Measurements from ENCODE around the gene GRIP2. TPM values are rescaled to one million over a fixed set of nuclear protein-coding genes. Genes with fewer than 3 reads are reported as not detected.

The GRIP2 gene
- polyA plus RNA-seq, 3 donors = not detected

DNA sequence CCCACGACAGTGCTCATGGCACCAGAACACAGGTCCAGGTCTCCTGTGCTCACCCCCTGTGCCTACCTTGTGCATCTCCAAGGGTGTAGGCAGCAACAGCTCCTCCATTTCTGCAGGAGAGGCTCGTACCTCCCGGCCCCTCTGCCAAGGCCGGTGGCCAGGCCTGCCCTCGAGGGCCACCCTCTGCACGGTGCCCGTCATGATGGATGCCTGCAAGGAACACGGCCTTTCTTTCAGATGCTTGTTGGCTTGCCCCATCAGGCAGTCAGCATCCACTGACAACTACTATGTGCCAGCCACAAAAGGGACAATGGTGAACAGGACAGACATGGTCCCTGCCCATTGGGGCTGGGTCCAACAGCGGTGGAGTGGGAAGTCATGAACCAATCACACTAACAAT lies 43.8 kb downstream of the GRIP2 start:
- Histone ChIP-seq H3K4me1 (ENCODE audit: control insufficient read depth in 1 of 2, insufficient read depth in 2 of 2, low read length in 2 of 2) (no peaks in the 10 kb centered on the region), H3K27me3 (ENCODE audit: control insufficient read depth in 2 of 2, insufficient read depth in 2 of 2, low read length in 2 of 2) (no peaks in the 10 kb centered on the region), H2AFZ (ENCODE audit: insufficient read depth, low read depth, low read length, poor library complexity, severe bottlenecking) (no peak overlapping the region), H3K27ac (ENCODE audit: low read depth in 1 of 2, low read length in 2 of 2) (no peak overlapping the region), H3K4me2 (replicated peaks; ENCODE audit: extremely low read depth, low read length, poor library complexity, severe bottlenecking) (no peak overlapping the region), H3K4me3 (replicated peaks in 1 of 3; ENCODE audit: low read depth in 2 of 3, low read length in 3 of 3) (no peak overlapping the region), H3K9ac (ENCODE audit: insufficient read depth, low read length, poor library complexity, severe bottlenecking) (no peak overlapping the region), H4K20me1 (ENCODE audit: insufficient read depth, low read length) (peaks cover 7% of the 10 kb centered on the region), H3K36me3 (replicated peaks in 1 of 2; ENCODE audit: control insufficient read depth in 1 of 2, insufficient read depth in 2 of 2, low read length in 2 of 2) (peaks cover 0 to under 1% of the 10 kb centered on the region in 2 donors), H3K9me3 (replicated peaks in 1 of 2; ENCODE audit: control insufficient read depth in 1 of 2, insufficient read depth in 1 of 2, low read length in 2 of 2) (no peaks in the 10 kb centered on the region), H3K79me2 (ENCODE audit: insufficient read depth, low read length) (no peaks in the 10 kb centered on the region)
- 96% methylated on average over 9 of the region's 9 CpGs for WGBS (ENCODE audit: insufficient coverage)
- TF ChIP-seq, protein P1, sequence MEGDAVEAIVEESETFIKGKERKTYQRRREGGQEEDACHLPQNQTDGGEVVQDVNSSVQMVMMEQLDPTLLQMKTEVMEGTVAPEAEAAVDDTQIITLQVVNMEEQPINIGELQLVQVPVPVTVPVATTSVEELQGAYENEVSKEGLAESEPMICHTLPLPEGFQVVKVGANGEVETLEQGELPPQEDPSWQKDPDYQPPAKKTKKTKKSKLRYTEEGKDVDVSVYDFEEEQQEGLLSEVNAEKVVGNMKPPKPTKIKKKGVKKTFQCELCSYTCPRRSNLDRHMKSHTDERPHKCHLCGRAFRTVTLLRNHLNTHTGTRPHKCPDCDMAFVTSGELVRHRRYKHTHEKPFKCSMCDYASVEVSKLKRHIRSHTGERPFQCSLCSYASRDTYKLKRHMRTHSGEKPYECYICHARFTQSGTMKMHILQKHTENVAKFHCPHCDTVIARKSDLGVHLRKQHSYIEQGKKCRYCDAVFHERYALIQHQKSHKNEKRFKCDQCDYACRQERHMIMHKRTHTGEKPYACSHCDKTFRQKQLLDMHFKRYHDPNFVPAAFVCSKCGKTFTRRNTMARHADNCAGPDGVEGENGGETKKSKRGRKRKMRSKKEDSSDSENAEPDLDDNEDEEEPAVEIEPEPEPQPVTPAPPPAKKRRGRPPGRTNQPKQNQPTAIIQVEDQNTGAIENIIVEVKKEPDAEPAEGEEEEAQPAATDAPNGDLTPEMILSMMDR (IDR thresholded peaks at IDR 0.05) = no peak
- Mint-ChIP-seq H3K27me3 (ENCODE audit: low read depth in 3 of 3) (peaks cover 3 to 6% (median 5%) of the 10 kb centered on the region in 3 donors), H3K4me3 (no peak overlapping the region), H3K9me3 (peaks cover 0 to 4% (median 0%) of the 10 kb centered on the region in 7 donors), H3K36me3 (peaks cover 2 to 5% of the 10 kb centered on the region in 2 donors), H3K27ac (peak overlapping the region in 1 of 7 donors; percentile 12), H3K4me1 (no peaks in the 10 kb centered on the region)
- DNase-seq = no peak
- intact Hi-C loops (cut with micrococcal nuclease) = no loop called here

GRCh38 chr3:14494973-14495300 lies 45.2 kb downstream of the GRIP2 start:
- H3K4me1 Mint-ChIP-seq = no peaks in the 10 kb centered on the region
- Histone ChIP-seq H3K4me3 (replicated peaks in 1 of 3; ENCODE audit: low read depth in 2 of 3, low read length in 3 of 3) (no peak overlapping the region), H3K36me3 (replicated peaks in 1 of 2; ENCODE audit: control insufficient read depth in 1 of 2, insufficient read depth in 2 of 2, low read length in 2 of 2) (peaks cover 2 to 15% of the 10 kb centered on the region in 2 donors), H2AFZ (ENCODE audit: insufficient read depth, low read depth, low read length, poor library complexity, severe bottlenecking) (no peak overlapping the region), H3K9ac (ENCODE audit: insufficient read depth, low read length, poor library complexity, severe bottlenecking) (no peak overlapping the region), H3K27me3 (ENCODE audit: control insufficient read depth in 2 of 2, insufficient read depth in 2 of 2, low read length in 2 of 2) (no peaks in the 10 kb centered on the region), H4K20me1 (ENCODE audit: insufficient read depth, low read length) (peaks cover 19% of the 10 kb centered on the region), H3K27ac (ENCODE audit: low read depth in 1 of 2, low read length in 2 of 2) (no peak overlapping the region), H3K9me3 (replicated peaks in 1 of 2; ENCODE audit: control insufficient read depth in 1 of 2, insufficient read depth in 1 of 2, low read length in 2 of 2) (no peaks in the 10 kb centered on the region), H3K4me2 (replicated peaks; ENCODE audit: extremely low read depth, low read length, poor library complexity, severe bottlenecking) (no peak overlapping the region), H3K4me1 (ENCODE audit: control insufficient read depth in 1 of 2, insufficient read depth in 2 of 2, low read length in 2 of 2) (no peaks in the 10 kb centered on the region), H3K79me2 (ENCODE audit: insufficient read depth, low read length) (no peaks in the 10 kb centered on the region)
- DNase-seq = no peak
- intact Hi-C loops (cut with micrococcal nuclease) = no loop called here
- peaks cover 3 to 6% (median 4%) of the 10 kb centered on the region in 3 donors for H3K27me3 Mint-ChIP-seq (ENCODE audit: low read depth in 3 of 3)
- H3K9me3 Mint-ChIP-seq = peaks cover 0 to 4% (median 0%) of the 10 kb centered on the region in 7 donors
- WGBS (ENCODE audit: insufficient coverage) = 92% methylated on average over 5 of the region's 5 CpGs
- peaks cover 15% of the 10 kb centered on the region in 2 donors for H3K36me3 Mint-ChIP-seq
- peak overlapping the region in 1 of 7 donors; percentile 66 for H3K27ac Mint-ChIP-seq
- H3K4me3 Mint-ChIP-seq = no peak overlapping the region
- TF ChIP-seq, protein P1 (IDR thresholded peaks at IDR 0.05) = no peak

Measured in CD14-positive monocyte (primary cell).